H1 (cell line): Measurements from ENCODE around the gene GALNT6. TPM values are rescaled to one million over a fixed set of nuclear protein-coding genes. Genes with fewer than 3 reads are reported as not detected.

Experiments
- CTCF ChIA-PET: fragments of 300-600 bp; sonication (Branson Sonifier 250); formaldehyde crosslinking; loops from one replicate; lab custom pipeline; 2021; ENCODE audit not compliant: partially characterized antibody; lab: Charles Lee
- POLR2A ChIA-PET: fragments of 300-600 bp; sonication (Branson Sonifier 250); formaldehyde crosslinking; loops from one replicate; lab custom pipeline; 2021; ENCODE audit warnings: inconsistent platforms; ENCODE audit not compliant: partially characterized antibody; lab: Charles Lee
- DNase-seq, 2 experiments: peaks; one replicate each; pipeline versions ENCODE4 v3.0.0 to v3.0.0-alpha.2; 2010 to 2022; ENCODE audit warnings: low spot score in 2 of 2, low read depth in 1 of 2, mixed read lengths in 1 of 2
- FAIRE-seq: peaks from 2 replicates; lab custom pipeline; 2011; peaks lifted over from hg19 to GRCh38; lab: Jason Lieb, UNC
- H2AFZ ChIP-seq: 2 replicates; pipeline ENCODE4 v1.8.1; 2012; ENCODE audit warnings: low read length, inconsistent platforms
- H2AK5ac ChIP-seq: 2 replicates; pipeline ENCODE4 v1.6.1; 2013; ENCODE audit warnings: low read depth, low read length
- H2BK120ac ChIP-seq: replicated peaks from 2 replicates; pipeline ENCODE3; 2013; ENCODE audit warnings: low read depth, low read length, inconsistent platforms
- H2BK12ac ChIP-seq: 2 replicates; pipeline ENCODE4 v1.6.1; 2013; ENCODE audit warnings: low read depth, low read length
- H2BK15ac ChIP-seq: 2 replicates; pipeline ENCODE4 v1.6.1; 2013; ENCODE audit warnings: low read length
- H2BK20ac ChIP-seq: 2 replicates; pipeline ENCODE4 v1.6.1; 2013; ENCODE audit warnings: low read length
- H2BK5ac ChIP-seq: 2 replicates; pipeline ENCODE4 v1.6.1; 2013; ENCODE audit warnings: low read depth, low read length
- H3K14ac ChIP-seq: 2 replicates; pipeline ENCODE4 v1.6.1; 2013; ENCODE audit warnings: inconsistent platforms; ENCODE audit not compliant: insufficient read length
- H3K18ac ChIP-seq: 2 replicates; pipeline ENCODE4 v1.6.1; 2013; ENCODE audit warnings: low read length; ENCODE audit errors: extremely low read depth
- H3K23ac ChIP-seq: 2 replicates; pipeline ENCODE4 v1.6.1; 2013; ENCODE audit warnings: inconsistent platforms; ENCODE audit not compliant: insufficient read length
- H3K23me2 ChIP-seq: 2 replicates; pipeline ENCODE4 v1.6.1; 2013; ENCODE audit warnings: low read depth, low read length
- H3K27ac ChIP-seq: 2 replicates; pipeline ENCODE4 v1.6.1; 2011; ENCODE audit warnings: low read depth, low read length, inconsistent platforms
- H3K27me3 ChIP-seq, 4 experiments: replicated peaks in 1 of 4; 1 replicate in 1 of 4; 2 replicates in 3 of 4; pipeline versions ENCODE4 v1.6.1 to v1.8.1; 2011 to 2013; ENCODE audit warnings: low read length in 3 of 4, mild to moderate bottlenecking in 3 of 4, inconsistent platforms in 2 of 4, mixed read lengths in 2 of 4, moderate library complexity in 1 of 4; ENCODE audit not compliant: control insufficient read depth in 3 of 4, insufficient read depth in 3 of 4; ENCODE audit errors: extremely low read depth in 1 of 4
- H3K36me3 ChIP-seq, 4 experiments: 2 replicates each; pipeline versions ENCODE4 v1.6.1 to v1.8.1; 2011 to 2013; ENCODE audit warnings: mild to moderate bottlenecking in 4 of 4, low read length in 3 of 4, moderate library complexity in 2 of 4, control low read depth in 1 of 4, inconsistent platforms in 1 of 4; ENCODE audit not compliant: insufficient read depth in 4 of 4, control insufficient read depth in 2 of 4
- H3K4ac ChIP-seq: replicated peaks from 2 replicates; pipeline ENCODE3; 2013; ENCODE audit warnings: low read length, low read depth, mixed read lengths, inconsistent platforms; ENCODE audit not compliant: insufficient read length
- H3K4me1 ChIP-seq, 4 experiments: replicated peaks in 1 of 4; 1 replicate in 1 of 4; 2 replicates in 3 of 4; pipeline versions ENCODE4 v1.6.1 to v1.8.1; 2011 to 2013; ENCODE audit warnings: low read length in 3 of 4, inconsistent platforms in 2 of 4, mixed read lengths in 1 of 4; ENCODE audit not compliant: insufficient read depth in 4 of 4, control insufficient read depth in 3 of 4
- H3K4me2 ChIP-seq, 2 experiments: 2 replicates each; pipeline versions ENCODE4 v1.6.1 to v1.8.1; 2011 to 2013; ENCODE audit warnings: low read depth in 2 of 2, low read length in 2 of 2, control low read depth in 1 of 2, inconsistent platforms in 1 of 2, mild to moderate bottlenecking in 1 of 2; ENCODE audit not compliant: insufficient read depth in 1 of 2
- H3K4me3 ChIP-seq, 4 experiments: fragments of 200-600, 300-600 bp in 1 of 4; sonication (generic), shearing (Covaris generic), sonication (Bioruptor Twin) in 1 of 4; 2 replicates each; pipeline versions ENCODE4 v1.5.1 to v1.8.1; 2011 to 2016; ENCODE audit warnings: low read length in 4 of 4, low read depth in 3 of 4, control low read depth in 2 of 4, inconsistent platforms in 2 of 4, mild to moderate bottlenecking in 2 of 4, mixed read lengths in 1 of 4, moderate library complexity in 1 of 4; ENCODE audit not compliant: insufficient read depth in 2 of 4; ENCODE audit errors: extremely low read depth in 1 of 4
- H3K56ac ChIP-seq: replicated peaks from 2 replicates; pipeline ENCODE3; 2013; ENCODE audit warnings: low read depth, mild to moderate bottlenecking, mixed read lengths, low read length, inconsistent platforms; ENCODE audit not compliant: insufficient read length
- H3K79me1 ChIP-seq: 2 replicates; pipeline ENCODE4 v1.6.1; 2013; ENCODE audit warnings: low read depth, low read length, control low read depth
- H3K79me2 ChIP-seq, 2 experiments: 2 replicates each; pipeline versions ENCODE4 v1.6.1 to v1.8.1; 2012 to 2013; ENCODE audit warnings: low read length in 2 of 2, mild to moderate bottlenecking in 2 of 2, inconsistent platforms in 1 of 2; ENCODE audit not compliant: insufficient read depth in 2 of 2, control insufficient read depth in 1 of 2
- H3K9ac ChIP-seq, 4 experiments: replicated peaks in 1 of 4; 1 replicate in 1 of 4; 2 replicates in 3 of 4; pipeline versions ENCODE4 v1.6.1 to v1.8.1; 2011 to 2013; ENCODE audit warnings: low read depth in 3 of 4, low read length in 3 of 4, control low read depth in 2 of 4, mild to moderate bottlenecking in 2 of 4, moderate library complexity in 2 of 4, inconsistent platforms in 1 of 4; ENCODE audit errors: extremely low read depth in 1 of 4
- H3K9me3 ChIP-seq, 2 experiments: 2 replicates each; pipeline versions ENCODE4 v1.6.1 to v1.8.1; 2012 to 2013; ENCODE audit warnings: mild to moderate bottlenecking in 2 of 2, moderate library complexity in 2 of 2, control low read depth in 1 of 2, inconsistent platforms in 1 of 2, low read depth in 1 of 2, low read length in 1 of 2, mixed read lengths in 1 of 2; ENCODE audit not compliant: insufficient read depth in 2 of 2
- H4K20me1 ChIP-seq, 2 experiments: replicated peaks in 1 of 2; 2 replicates each; pipeline versions ENCODE3 to v1.8.1; 2011 to 2013; ENCODE audit warnings: inconsistent platforms in 2 of 2, low read length in 2 of 2, mild to moderate bottlenecking in 1 of 2; ENCODE audit not compliant: insufficient read depth in 2 of 2, control insufficient read depth in 1 of 2
- H4K5ac ChIP-seq: 2 replicates; pipeline ENCODE4 v1.6.1; 2013; ENCODE audit warnings: low read length, low read depth, mixed read lengths, inconsistent platforms; ENCODE audit not compliant: insufficient read length
- H4K8ac ChIP-seq: 2 replicates; pipeline ENCODE4 v1.8.0; 2013; ENCODE audit warnings: mild to moderate bottlenecking, moderate library complexity, low read length, inconsistent platforms; ENCODE audit not compliant: insufficient read depth; ENCODE audit errors: extremely low read depth
- H4K91ac ChIP-seq: replicated peaks from 2 replicates; pipeline ENCODE3; 2013; ENCODE audit warnings: low read length, mixed read lengths, inconsistent platforms; ENCODE audit not compliant: insufficient read length
- BRCA1 ChIP-seq: IDR thresholded peaks from 2 replicates; pipeline ENCODE4 v1.6.1; 2012; ENCODE audit warnings: low read depth, low read length, improper control_type of control experiment
- CHD2 ChIP-seq: IDR thresholded peaks from 2 replicates; pipeline ENCODE4 v1.6.1; 2012; ENCODE audit warnings: low read length, improper control_type of control experiment
- CREB1 ChIP-seq: IDR thresholded peaks from 2 replicates; pipeline ENCODE4 v1.6.1; 2012; ENCODE audit warnings: inconsistent platforms
- HDAC2 ChIP-seq, 2 experiments: fragments of 300-600 bp in 1 of 2; sonication (generic) in 1 of 2; IDR thresholded peaks; 2 replicates each; pipeline ENCODE4 v1.6.1; 2011 to 2012; ENCODE audit warnings: low read depth in 2 of 2, low read length in 2 of 2, mild to moderate bottlenecking in 2 of 2, moderate library complexity in 2 of 2, borderline replicate concordance in 1 of 2, inconsistent platforms in 1 of 2
- KDM4A ChIP-seq: IDR thresholded peaks from one replicate; pipeline ENCODE4 v1.7.1; 2012; ENCODE audit warnings: low read depth, mild to moderate bottlenecking, moderate library complexity, low read length, inconsistent platforms; ENCODE audit not compliant: severe bottlenecking
- KDM5A ChIP-seq: fragments of 200-600 bp; IDR thresholded peaks from 2 replicates; pipeline ENCODE4 v1.7.1; 2012; ENCODE audit warnings: mild to moderate bottlenecking, low read length, inconsistent platforms, mixed read lengths
- NANOG ChIP-seq: IDR thresholded peaks from 2 replicates; pipeline ENCODE4 v1.6.1; 2011; ENCODE audit warnings: low read length, low read depth, mild to moderate bottlenecking, inconsistent platforms; ENCODE audit not compliant: insufficient read depth, poor library complexity, severe bottlenecking
- NRF1 ChIP-seq: IDR thresholded peaks from 2 replicates; pipeline ENCODE4 v1.6.1; 2011; ENCODE audit warnings: mild to moderate bottlenecking, low read depth, low read length, improper control_type of control experiment
- PHF8 ChIP-seq: fragments of 200-600 bp; sonication (generic); conservative IDR thresholded peaks from 2 replicates; pipeline ENCODE4 v1.7.1; 2012; ENCODE audit warnings: low read depth, mild to moderate bottlenecking, inconsistent platforms, low read length, moderate library complexity
- POLR2AphosphoS5 ChIP-seq: IDR thresholded peaks from 2 replicates; pipeline ENCODE4 v1.6.1; 2011; ENCODE audit warnings: low read depth, low read length
- RBBP5 ChIP-seq: IDR thresholded peaks from 2 replicates; pipeline ENCODE4 v1.7.1; 2012; ENCODE audit warnings: low read depth, mild to moderate bottlenecking, inconsistent platforms, low read length, moderate library complexity, borderline replicate concordance
- SAP30 ChIP-seq: fragments of 300-600 bp; sonication (generic); IDR thresholded peaks from 2 replicates; pipeline ENCODE4 v1.7.1; 2012; ENCODE audit warnings: low read length, moderate library complexity, mild to moderate bottlenecking, inconsistent platforms; ENCODE audit not compliant: insufficient read depth, insufficient replicate concordance
- SP2 ChIP-seq: IDR thresholded peaks from 2 replicates; pipeline ENCODE4 v1.6.1; 2012; ENCODE audit warnings: mild to moderate bottlenecking, low read length, inconsistent platforms
- WGBS, 2 experiments: shearing (Covaris generic) in 1 of 2; methylation state at CpG; one replicate each; pipeline versions ENCODE4 v1.1.6 to v1.1.7; 2013 to 2015; ENCODE audit warnings: low lambda C conversion rate in 2 of 2, mixed read lengths in 2 of 2, inconsistent platforms in 1 of 2, low coverage in 1 of 2, missing lambda C conversion rate in 1 of 2; ENCODE audit not compliant: insufficient replicate concordance in 2 of 2, insufficient coverage in 1 of 2, insufficient read length in 1 of 2; ENCODE audit errors: extremely low coverage in 1 of 2, missing lambda C conversion rate in 1 of 2; 5-methylcytosine and 5-hydroxymethylcytosine counted together
- polyA plus RNA-seq, 7 experiments: library from polyadenylated mRNA; depleted of rRNA in 3 of 7; stranded (reverse) in 5 of 7; unstranded in 2 of 7; fragments of >200 nt in 5 of 7; fragments of 200-250 nt in 2 of 7; gene quantifications; 1 replicate in 5 of 7; 2 replicates in 1 of 7; 4 replicates in 1 of 7; pipeline versions ENCODE4 v1.2.1 to v1.2.3, GENCODE V29; 2011 to 2013; ENCODE audit warnings: missing spikeins in 2 of 7, mixed read lengths in 2 of 7
- total RNA-seq: library from RNA; stranded (reverse); fragmentation: NEBNext Ultra II Directional; extraction: Animal tissue kit (Norgen Biotek cat#: 25700); gene quantifications from 2 replicates; pipeline ENCODE4 v1.2.1, GENCODE V29; 2021

The GALNT6 gene
- total and polyA plus RNA-seq, 2 of the 8 experiments (the other 6 are each of a cell fraction or from before 2014, with no cell fraction given): 5.8 to 10.7 TPM

- H3K18ac ChIP-seq: no peak overlapping the region
- H3K14ac ChIP-seq: no peak overlapping the region
- 0 out of 4 replicates have a peak overlapping the region, but pooled peaks of 1 of the 2 experiments have one; percentile 0 for H3K4me2 ChIP-seq
- FAIRE-seq (peak; percentile 74), DNase-seq (peak; percentile 59 to 90)
- H4K8ac ChIP-seq: no peak overlapping the region
- no peak overlapping the region for H2AK5ac ChIP-seq
- H3K9ac ChIP-seq: no peak overlapping the region
- H4K20me1 ChIP-seq: no peaks in the 10 kb centered on the region
- no peaks in the 10 kb centered on the region for H3K27me3 ChIP-seq
- 46% methylated on average over 11 of the region's 11 CpGs; no CpG with 5 or more reads in 1 of the 2 experiments for WGBS, 2 experiments
- H3K4ac ChIP-seq: no peak overlapping the region
- no peak overlapping the region for H3K23ac ChIP-seq
- CTCF ChIA-PET: interaction anchor here (0.7 to 10.2 kb wide), 25 partner anchors 9 to 960 kb away, joined by 3 to 119 read pairs (median 5); partner anchors contain the start of gene SMAGP
- H2BK12ac ChIP-seq: no peak overlapping the region
- no peak overlapping the region for H2BK120ac ChIP-seq
- H3K56ac ChIP-seq: no peak overlapping the region
- POLR2A ChIA-PET: interaction anchor here (0.8 to 2.2 kb wide), 7 partner anchors 9 to 327 kb away, joined by 3 to 6 read pairs (median 3); partner anchors contain the start of genes CSRNP2 and DAZAP2
- peaks cover 0 to 4% (median 1%) of the 10 kb centered on the region in 4 experiments; a peak in 1 of 7 replicates for H3K4me1 ChIP-seq
- no peak overlapping the region for H2BK15ac ChIP-seq
- no peak overlapping the region for H4K91ac ChIP-seq
- H3K9me3 ChIP-seq: no peaks in the 10 kb centered on the region
- H3K79me1 ChIP-seq: no peaks in the 10 kb centered on the region
- no peak overlapping the region for H4K5ac ChIP-seq
- no peaks in the 10 kb centered on the region; a peak in 1 of 8 replicates for H3K36me3 ChIP-seq
- H3K23me2 ChIP-seq: no peaks in the 10 kb centered on the region
- H2BK20ac ChIP-seq: no peak overlapping the region
- no peak overlapping the region for H3K27ac ChIP-seq
- H2AFZ ChIP-seq: no peak overlapping the region
- no peaks in the 10 kb centered on the region for H3K79me2 ChIP-seq
- H3K4me3 ChIP-seq: no peak overlapping the region
- H2BK5ac ChIP-seq: no peak overlapping the region
- TF ChIP-seq SP2 (no peak), CHD2 (no peak), SAP30 (no peak), NRF1 (no peak), KDM5A (no peak), HDAC2 (IDR thresholded peaks at IDR 0.05; ENCODE audit: borderline replicate concordance in 1 of 2, low read depth in 2 of 2, low read length in 2 of 2) (no peak), NANOG (no peak), PHF8 (no peak), KDM4A (no peak), CREB1 (no peak), BRCA1 (no peak; the same call in 1 of the 2 replicates), POLR2AphosphoS5 (no peak), RBBP5 (no peak)
Measured at GRCh38 chr12:51351913-51352532, 39.2 kb downstream of the GALNT6 start.
